GM06990 (cell line): ENCODE measurements around the gene SEZ6.

Experiments
- DNase-seq: peaks from one replicate; pipeline ENCODE4 v3.0.0-alpha.2; 2011; ENCODE audit not compliant: insufficient read length; ENCODE audit errors: extremely low read depth
- H3K27me3 ChIP-seq: replicated peaks from 2 replicates; pipeline ENCODE4 v1.6.0; 2011; ENCODE audit warnings: low read length; ENCODE audit not compliant: control insufficient read depth, insufficient read depth
- H3K36me3 ChIP-seq: 2 replicates; pipeline ENCODE4 v1.5.1; 2011; ENCODE audit warnings: low read length; ENCODE audit not compliant: control insufficient read depth, insufficient read depth
- H3K4me3 ChIP-seq: replicated peaks from 2 replicates; pipeline ENCODE4 v1.5.1; 2011; ENCODE audit warnings: low read depth, mild to moderate bottlenecking, control low read depth, low read length
- CTCF ChIP-seq: IDR thresholded peaks from 2 replicates; pipeline ENCODE4 v1.5.1; 2011; ENCODE audit warnings: low read length, control low read depth, mild to moderate bottlenecking, inconsistent platforms; ENCODE audit not compliant: insufficient read depth, poor library complexity, severe bottlenecking

The SEZ6 gene

GRCh38 chr17:28911411-28912045, 94.3 kb downstream of the SEZ6 start:
- no peak overlapping the region for H3K4me3 ChIP-seq
- no peak for DNase-seq
- no peaks in the 10 kb centered on the region for H3K27me3 ChIP-seq
- peaks cover 59% of the 10 kb centered on the region for H3K36me3 ChIP-seq
- TF ChIP-seq CTCF = no peak

- Histone ChIP-seq H3K36me3 (peaks cover 64% of the 10 kb centered on the region), H3K4me3 (no peak overlapping the region)
- no peak for TF ChIP-seq CTCF
Measured at GRCh38 chr17:28910534-28910933, 95.3 kb downstream of the SEZ6 start.

GRCh38 chr17:28908640-28909167, 97.1 kb downstream of the SEZ6 start:
- Histone ChIP-seq H3K27me3 (no peaks in the 10 kb centered on the region), H3K4me3 (no peak overlapping the region), H3K36me3 (peaks cover 52% of the 10 kb centered on the region)
- no peak for TF ChIP-seq CTCF
- no peak for DNase-seq

More at GRCh38 chr17:28910534-28910933, 95.3 kb downstream of the SEZ6 start:
- DNase-seq = no peak
- no peaks in the 10 kb centered on the region for H3K27me3 ChIP-seq

GRCh38 chr17:28907709-28908475, 97.9 kb downstream of the SEZ6 start:
- no peak for TF ChIP-seq CTCF
- DNase-seq = no peak

GRCh38 chr17:28906706-28907438, 99.0 kb downstream of the SEZ6 start:
- no peak for DNase-seq
- Histone ChIP-seq H3K36me3 (peaks cover 36% of the 10 kb centered on the region), H3K27me3 (no peaks in the 10 kb centered on the region), H3K4me3 (no peak overlapping the region)
- no peak for TF ChIP-seq CTCF

More at GRCh38 chr17:28907709-28908475, 97.9 kb downstream of the SEZ6 start:
- H3K27me3 ChIP-seq = no peaks in the 10 kb centered on the region
- peaks cover 45% of the 10 kb centered on the region for H3K36me3 ChIP-seq
- H3K4me3 ChIP-seq = no peak overlapping the region
